Adrenal gland (tissue), 12 donors: ENCODE results near the gene SLC27A3. TPM values are rescaled to one million over a fixed set of nuclear protein-coding genes. Genes with fewer than 3 reads are reported as not detected.

ENCODE experiments used
- DNase-seq, 7 donors: peaks; one replicate each; pipeline ENCODE4 v3.0.0-alpha.2; 2019 to 2020
- H3K27ac ChIP-seq, 5 donors: fragments of 200-600 bp; sonication (generic) in 4 of 5; 1 replicate in 3 of 5; 2 replicates in 2 of 5; pipeline versions ENCODE4 v1.5.1 to v1.8.0; 2016 to 2020; ENCODE audit warnings: mild to moderate bottlenecking in 1 of 5
- H3K27me3 ChIP-seq: fragments of 200-600 bp; 2 replicates; pipeline ENCODE4 v1.8.0; 2021
- H3K36me3 ChIP-seq, 2 donors: fragments of 200-600 bp; replicated peaks in 1 of 2; 1 replicate in 1 of 2; 2 replicates in 1 of 2; pipeline versions ENCODE4 v1.5.1 to v1.8.0; 2018 to 2022
- H3K4me1 ChIP-seq, 2 donors: fragments of 200-600 bp; replicated peaks in 1 of 2; 1 replicate in 1 of 2; 2 replicates in 1 of 2; pipeline versions ENCODE4 v1.5.1 to v1.8.0; 2018 to 2021
- H3K4me3 ChIP-seq, 4 donors: fragments of 200-600 bp; sonication (generic) in 3 of 4; one replicate each; pipeline ENCODE4 v1.5.1; 2016 to 2018
- H3K9me3 ChIP-seq, 3 donors: fragments of 200-600 bp; sonication (generic) in 1 of 3; replicated peaks in 1 of 3; 1 replicate in 2 of 3; 2 replicates in 1 of 3; pipeline versions ENCODE4 v1.5.1 to v1.8.0; 2016 to 2021
- POLR2A ChIP-seq, 2 donors: fragments of 450-650 bp; IDR thresholded peaks; one replicate each; pipeline ENCODE4 v1.6.1; 2017; ENCODE audit warnings: antibody characterized with exemption in 2 of 2, mild to moderate bottlenecking in 2 of 2, moderate library complexity in 1 of 2
- WGBS, 4 donors: extraction: QIAGEN DNeasy Blood & Tissue Kit in 2 of 4; methylation state at CpG; one replicate each; pipeline versions ENCODE4 v1.1.5 to v1.1.7; 2013 to 2017; 5-methylcytosine and 5-hydroxymethylcytosine counted together
- intact Hi-C, 2 donors: fragments of 100-400 bp; cut with DNase I; formaldehyde crosslinking; loops; one replicate each; pipeline versions ENCODE4 v1.14.1 to v1.15.0; 2022 to 2023
- polyA plus RNA-seq, 3 donors: library from polyadenylated mRNA; stranded (reverse); fragments of 200-250 nt in 2 of 3; fragments of 350-450 nt in 1 of 3; fragmentation: Illumina TruSeq in 1 of 3; extraction: RNeasy Lipid Tissue Mini Kit (QIAGEN cat#74804) in 1 of 3; gene quantifications; one replicate each; pipeline ENCODE4 v1.2.3, GENCODE V29; 2013 to 2014
- total RNA-seq, 9 donors: library from RNA; depleted of rRNA in 4 of 9; stranded (reverse); fragments of >200 nt in 4 of 9; fragments of 120-200 nt in 1 of 9; fragmentation: NEBNext Ultra II Directional in 1 of 9; extraction: Animal tissue kit (Norgen Biotek cat#: 25700) in 1 of 9; gene quantifications; one replicate each; pipeline versions ENCODE4 v1.1.0 to v1.2.4, GENCODE V29; 2013 to 2023
- TF ChIP-seq, protein P1 (sequence below), 6 experiments: fragments of 450-650 bp in 4 of 6; fragments of 200-600 bp in 2 of 6; sonication (generic) in 1 of 6; IDR thresholded peaks; 1 replicate in 5 of 6; 2 replicates in 1 of 6; pipeline versions ENCODE4 v1.5.1 to v1.8.0; 2016 to 2021; ENCODE audit warnings: antibody characterized with exemption in 6 of 6, mild to moderate bottlenecking in 2 of 6, moderate library complexity in 1 of 6
- donor health status: healthy with polysubstance abuse.
- donor health status: Bipolar disorder and iron deficiency.
- donor health status: DM: yes; HTN: yes; CAD: no.
- donor health status: DM: no; HTN: no; CAD: no.
- donor health status: DM: no; HTN: no; CAD: no.
- donor health status: DM: yes; HTN: yes; CAD: no.

Gene SLC27A3
- total and polyA plus RNA-seq, 12 donors, result 9.5 to 85.0 (median 15.9) TPM

DNA sequence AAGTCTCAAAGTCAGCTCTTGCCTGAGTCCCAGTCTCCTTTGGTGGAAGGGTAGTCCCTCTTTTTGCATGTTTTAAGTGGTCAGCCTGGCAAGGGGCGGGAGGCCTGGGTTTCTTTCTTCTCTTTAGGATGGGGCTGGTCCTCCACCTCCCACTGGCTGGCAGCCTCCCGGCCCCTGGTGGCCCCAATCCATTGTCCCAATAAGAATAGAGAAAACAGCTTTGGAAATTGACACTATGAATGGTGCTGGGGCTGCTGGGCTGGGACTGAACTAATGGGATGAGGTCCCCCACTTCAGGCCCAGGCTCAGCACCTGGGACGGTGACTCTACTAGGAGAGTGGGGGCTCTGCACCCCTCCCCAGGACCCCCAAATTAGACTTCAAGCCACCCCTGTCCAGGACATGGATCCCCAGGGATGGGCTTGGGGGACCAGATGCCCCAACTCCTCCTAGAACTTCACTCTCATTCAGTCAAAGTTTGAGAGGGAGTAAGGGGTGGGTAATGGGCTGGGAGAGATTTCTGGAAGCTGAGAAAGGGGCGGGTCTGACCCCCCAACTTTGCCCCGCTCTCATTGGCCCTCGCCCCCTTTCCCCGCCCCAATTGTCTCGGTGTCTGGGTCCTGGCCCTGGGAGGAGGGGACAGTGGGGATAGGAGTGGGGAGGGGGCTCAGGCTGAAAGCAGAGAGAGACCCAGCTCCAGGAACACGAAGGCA lies 18.2 kb downstream of the SLC27A3 start:
- WGBS, 4 donors, result 64 to 77% (median 73%) methylated on average over 4 to 9 of the region's 9 CpGs
- Histone ChIP-seq H3K4me1 (peaks cover 0 to 18% of the 10 kb centered on the region in 2 donors), H3K4me3 (no peak overlapping the region), H3K36me3 (no peaks in the 10 kb centered on the region), H3K27me3 (no peaks in the 10 kb centered on the region), H3K9me3 (no peaks in the 10 kb centered on the region), H3K27ac (no peak overlapping the region)
- intact Hi-C loops, result loop anchor here (10.0 kb wide), 1 partner anchor 151 kb away; the partner anchor contains the start of gene DENND4B (in 2 of the 2)
- DNase-seq, result no peak
- TF ChIP-seq, protein P1, sequence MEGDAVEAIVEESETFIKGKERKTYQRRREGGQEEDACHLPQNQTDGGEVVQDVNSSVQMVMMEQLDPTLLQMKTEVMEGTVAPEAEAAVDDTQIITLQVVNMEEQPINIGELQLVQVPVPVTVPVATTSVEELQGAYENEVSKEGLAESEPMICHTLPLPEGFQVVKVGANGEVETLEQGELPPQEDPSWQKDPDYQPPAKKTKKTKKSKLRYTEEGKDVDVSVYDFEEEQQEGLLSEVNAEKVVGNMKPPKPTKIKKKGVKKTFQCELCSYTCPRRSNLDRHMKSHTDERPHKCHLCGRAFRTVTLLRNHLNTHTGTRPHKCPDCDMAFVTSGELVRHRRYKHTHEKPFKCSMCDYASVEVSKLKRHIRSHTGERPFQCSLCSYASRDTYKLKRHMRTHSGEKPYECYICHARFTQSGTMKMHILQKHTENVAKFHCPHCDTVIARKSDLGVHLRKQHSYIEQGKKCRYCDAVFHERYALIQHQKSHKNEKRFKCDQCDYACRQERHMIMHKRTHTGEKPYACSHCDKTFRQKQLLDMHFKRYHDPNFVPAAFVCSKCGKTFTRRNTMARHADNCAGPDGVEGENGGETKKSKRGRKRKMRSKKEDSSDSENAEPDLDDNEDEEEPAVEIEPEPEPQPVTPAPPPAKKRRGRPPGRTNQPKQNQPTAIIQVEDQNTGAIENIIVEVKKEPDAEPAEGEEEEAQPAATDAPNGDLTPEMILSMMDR (IDR thresholded peaks at IDR 0.05), result no peak
- TF ChIP-seq POLR2A (IDR thresholded peaks at IDR 0.05), result no peak

DNA sequence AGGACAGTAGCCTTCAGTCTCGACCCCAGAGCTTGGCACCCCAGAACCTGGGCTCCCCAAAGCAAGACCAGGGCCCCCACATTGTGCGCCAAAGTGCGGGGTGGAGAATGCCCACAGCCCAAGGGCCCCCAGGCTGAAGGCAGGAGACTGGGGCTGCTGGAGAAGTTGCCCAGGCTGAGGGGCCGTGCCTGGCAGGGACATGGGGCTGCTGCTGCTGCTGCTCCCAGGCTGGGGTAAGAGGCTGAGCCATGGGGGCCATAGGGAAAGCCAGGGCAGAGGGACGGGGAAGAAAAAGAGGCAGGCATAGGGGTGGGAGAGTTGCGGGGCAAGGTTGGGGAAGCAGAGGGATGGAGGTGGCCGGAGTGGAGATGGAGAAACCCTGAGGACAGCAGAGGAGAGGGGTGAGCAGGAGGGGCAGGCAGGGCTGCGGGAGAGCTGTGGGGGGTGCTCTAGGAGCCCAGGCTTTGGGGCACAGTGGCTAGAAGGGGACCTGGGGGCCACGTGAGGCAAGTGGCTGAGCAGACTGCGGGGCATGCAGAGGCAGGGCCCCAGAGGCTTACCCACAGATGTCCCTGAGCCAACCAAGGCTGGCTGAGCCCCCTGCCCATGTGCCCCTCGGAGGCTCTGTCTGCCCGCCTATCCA lies 18.9 kb downstream of the SLC27A3 start:
- TF ChIP-seq POLR2A (IDR thresholded peaks at IDR 0.05), result no peak
- TF ChIP-seq, protein P1 (IDR thresholded peaks at IDR 0.05), result no peak
- peaks cover 0 to 18% of the 10 kb centered on the region in 2 donors for H3K4me1 ChIP-seq
- H3K9me3 ChIP-seq, result no peaks in the 10 kb centered on the region
- H3K27ac ChIP-seq, result no peak overlapping the region
- 73 to 86% (median 80%) methylated on average over 9 to 12 of the region's 12 CpGs for WGBS, 4 donors
- intact Hi-C loops, result loop anchor here (10.0 kb wide), 1 partner anchor 151 kb away; the partner anchor contains the start of gene DENND4B (in 2 of the 2)
- DNase-seq, result no peak
- H3K27me3 ChIP-seq, result no peaks in the 10 kb centered on the region
- H3K4me3 ChIP-seq, result no peak overlapping the region
- H3K36me3 ChIP-seq, result no peaks in the 10 kb centered on the region

DNA sequence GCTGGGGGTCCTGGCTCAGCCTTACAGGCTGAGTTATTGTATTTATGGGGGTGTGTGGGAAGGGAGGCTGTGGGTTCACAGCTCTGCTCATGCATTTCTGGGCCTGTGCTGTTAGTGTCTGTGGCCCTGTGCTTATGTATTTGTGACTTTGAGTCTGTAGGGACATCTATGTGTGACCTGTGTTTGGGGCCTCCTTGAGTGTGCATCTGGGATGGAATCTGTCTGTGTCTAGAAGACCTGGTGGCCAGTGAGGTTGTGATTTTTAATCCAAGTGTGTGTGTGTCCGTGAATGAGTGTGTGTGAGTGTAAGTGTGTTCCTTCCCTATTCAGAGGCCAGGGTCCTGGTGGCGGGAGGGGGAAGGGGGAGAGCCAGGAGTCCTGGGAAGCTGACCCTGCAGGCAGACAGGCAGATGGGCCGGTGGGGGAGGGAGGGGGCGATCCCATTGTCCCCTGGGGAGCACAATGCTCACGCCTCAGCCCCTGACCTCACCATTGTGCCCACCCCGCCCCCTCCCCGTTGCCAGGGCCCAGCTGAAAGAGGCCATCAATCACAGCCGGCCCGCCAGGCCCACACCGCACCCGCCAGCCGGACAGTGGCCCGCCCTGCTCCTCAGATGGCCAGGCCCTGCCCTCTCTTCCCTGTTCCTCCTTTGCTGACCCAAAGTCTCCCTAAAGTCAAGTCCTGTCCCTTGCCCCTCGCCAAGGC lies 19.6 kb downstream of the SLC27A3 start:
- intact Hi-C loops, result loop anchor here (5.0 to 10.0 kb wide), 2 partner anchors 150 to 193 kb away; partner anchors contain the start of genes DENND4B (in 2 of the 2) and RAB13 (in 2 of the 2)
- Histone ChIP-seq H3K36me3 (no peaks in the 10 kb centered on the region), H3K27me3 (no peaks in the 10 kb centered on the region), H3K9me3 (no peaks in the 10 kb centered on the region), H3K4me3 (no peak overlapping the region), H3K4me1 (peaks cover 0 to 14% of the 10 kb centered on the region in 2 donors), H3K27ac (no peak overlapping the region)
- TF ChIP-seq POLR2A (IDR thresholded peaks at IDR 0.05), result no peak
- TF ChIP-seq, protein P1 (IDR thresholded peaks at IDR 0.05), result no peak
- 46 to 66% (median 49%) methylated on average over 5 to 14 of the region's 14 CpGs; no CpG with 5 or more reads in 1 of the 4 donors for whole genome bisulfite sequencing, 4 donors
- DNase-seq, result peak in 2 of 7 donors; percentile 11 to 46
